IPS DF 4.7 (cell line): ENCODE results near the gene UPF1.

ENCODE experiments used
- DNase-seq: peaks from one replicate; pipeline ENCODE4 v3.0.0-alpha.2; 2013; ENCODE audit warnings: low spot score; ENCODE audit errors: extremely low read depth

The UPF1 gene

GRCh38 chr19:18857223-18857622 is 25.5 kb downstream of the UPF1 start:
- DNase-seq, result no peak

GRCh38 chr19:18858906-18859646 is 27.3 kb downstream of the UPF1 start:
- no peak for DNase-seq

GRCh38 chr19:18859676-18860301 is 28.0 kb downstream of the UPF1 start:
- DNase-seq, result no peak

GRCh38 chr19:18860302-18860700 is 28.5 kb downstream of the UPF1 start:
- no peak for DNase-seq

GRCh38 chr19:18860725-18861124 is 29.0 kb downstream of the UPF1 start:
- DNase-seq, result no peak

GRCh38 chr19:18861235-18861634 is 29.5 kb downstream of the UPF1 start:
- no peak for DNase-seq

- no peak for DNase-seq
Observed at GRCh38 chr19:18861917-18862316, 30.2 kb downstream of the UPF1 start.

- no peak for DNase-seq
Observed at GRCh38 chr19:18862976-18863842, 31.4 kb downstream of the UPF1 start.

- no peak for DNase-seq
Observed at GRCh38 chr19:18863843-18864362, 32.1 kb downstream of the UPF1 start.

- no peak for DNase-seq
Observed at GRCh38 chr19:18865106-18865972, 33.6 kb downstream of the UPF1 start.

- no peak for DNase-seq
Observed at GRCh38 chr19:18865973-18866799, 34.4 kb downstream of the UPF1 start.

- no peak for DNase-seq
Observed at GRCh38 chr19:18866800-18867123, 35.0 kb downstream of the UPF1 start.

GRCh38 chr19:18867199-18867598 is 35.4 kb downstream of the UPF1 start:
- DNase-seq, result no peak

- no peak for DNase-seq
Observed at GRCh38 chr19:18867751-18868150, 36.0 kb downstream of the UPF1 start.

GRCh38 chr19:18868380-18869022 is 36.7 kb downstream of the UPF1 start:
- DNase-seq, result no peak

- DNase-seq, result no peak
Observed at GRCh38 chr19:18869023-18869618, 37.4 kb downstream of the UPF1 start.

- no peak for DNase-seq
Observed at GRCh38 chr19:18869781-18870530, 38.2 kb downstream of the UPF1 start.

- DNase-seq, result no peak
Observed at GRCh38 chr19:18870531-18871172, 38.9 kb downstream of the UPF1 start.
